Transverse colon (tissue), 4 donors: ENCODE measurements around the gene CEMP1. TPM values are rescaled to one million over a fixed set of nuclear protein-coding genes. Genes with fewer than 3 reads are reported as not detected.

Source experiments
- DNase-seq: peaks from one replicate; pipeline ENCODE4 v3.0.0-alpha.2; 2019
- H3K27ac ChIP-seq, 4 donors: fragments of 200-600 bp; sonication (generic); 2 replicates each; pipeline ENCODE4 v1.5.1; 2016 to 2018; ENCODE audit warnings: inconsistent platforms in 4 of 4
- H3K27me3 ChIP-seq: fragments of 200-600 bp; sonication (generic); 2 replicates; pipeline ENCODE4 v1.5.1; 2017; ENCODE audit warnings: inconsistent platforms
- H3K36me3 ChIP-seq, 4 donors: fragments of 200-600 bp; sonication (generic); 2 replicates each; pipeline ENCODE4 v1.5.1; 2017 to 2019; ENCODE audit warnings: inconsistent platforms in 4 of 4
- H3K4me1 ChIP-seq, 4 donors: fragments of 200-600 bp; sonication (generic); 2 replicates each; pipeline ENCODE4 v1.5.1; 2017 to 2020; ENCODE audit warnings: inconsistent platforms in 4 of 4
- H3K4me3 ChIP-seq, 4 donors: fragments of 200-600 bp; sonication (generic); 1 replicate in 1 of 4; 2 replicates in 3 of 4; pipeline versions ENCODE4 v1.5.1 to v1.6.1; 2017 to 2019; ENCODE audit warnings: inconsistent platforms in 4 of 4
- H3K9me3 ChIP-seq, 2 donors: fragments of 200-600 bp; sonication (generic); 2 replicates each; pipeline ENCODE4 v1.5.1; 2017 to 2019; ENCODE audit warnings: inconsistent platforms in 2 of 2
- CTCF ChIP-seq, 5 experiments: fragments of 200-600 bp in 3 of 5; fragments of 450-650 bp in 2 of 5; sonication (generic) in 3 of 5; IDR thresholded peaks; 1 replicate in 2 of 5; 2 replicates in 3 of 5; pipeline ENCODE4 v1.5.1; 2016 to 2017; ENCODE audit warnings: antibody characterized with exemption in 5 of 5, inconsistent platforms in 3 of 5, mild to moderate bottlenecking in 2 of 5, moderate library complexity in 1 of 5
- EP300 ChIP-seq: sonication (generic); formaldehyde crosslinking; IDR thresholded peaks from one replicate; pipeline ENCODE4 v1.6.1; 2017; ENCODE audit warnings: antibody characterized with exemption, low read depth
- POLR2A ChIP-seq: fragments of 450-650 bp; IDR thresholded peaks from one replicate; pipeline ENCODE4 v1.6.1; 2016; ENCODE audit warnings: antibody characterized with exemption, mild to moderate bottlenecking, moderate library complexity
- POLR2AphosphoS5 ChIP-seq, 3 donors: sonication (generic); formaldehyde crosslinking; IDR thresholded peaks; one replicate each; pipeline ENCODE4 v1.6.1; 2016; ENCODE audit warnings: antibody characterized with exemption in 3 of 3
- WGBS, 2 donors: methylation state at CpG; one replicate each; pipeline ENCODE4 v1.1.5; 2018; ENCODE audit warnings: low coverage in 1 of 2; 5-methylcytosine and 5-hydroxymethylcytosine counted together
- in situ Hi-C, 4 donors: fragments of 200-750 bp; cut with MboI; loops; one replicate each; pipeline versions ENCODE4 v1.15.0 to v1.15.1; 2017; ENCODE audit warnings: low sequenced_read_pairs in 3 of 4, low pct_ligation_motif_present in 1 of 4, low pct_unique_long_range_greater_than_20kb in 1 of 4
- intact Hi-C: fragments of 100-400 bp; cut with DNase I; formaldehyde crosslinking; loops from one replicate; pipeline ENCODE4 v1.15.1; 2023; ENCODE audit warnings: low total_unique reads
- total RNA-seq, 4 donors: library from RNA; depleted of rRNA; stranded (reverse); fragments of >200 nt; gene quantifications; one replicate each; pipeline ENCODE4 v1.1.0, GENCODE V29; 2016

CEMP1 gene
- total RNA-seq, 4 donors from 2014 or later = 1.9 to 3.1 TPM; not detected in 2

GRCh38 chr16:2528161-2529060, 2.8 kb downstream of the CEMP1 start:
- Histone ChIP-seq H3K27ac (no peak overlapping the region), H3K36me3 (peaks cover 0 to 6% (median 2%) of the 10 kb centered on the region in 4 donors), H3K4me1 (peaks cover 7 to 32% (median 22%) of the 10 kb centered on the region in 4 donors), H3K27me3 (no peaks in the 10 kb centered on the region), H3K9me3 (no peaks in the 10 kb centered on the region), H3K4me3 (no peak overlapping the region)
- TF ChIP-seq POLR2AphosphoS5 (IDR thresholded peaks at IDR 0.05) (no peak), EP300 (no peak), POLR2A (no peak), CTCF (IDR thresholded peaks at IDR 0.05) (no peak)
- in situ Hi-C loops (no loop called here), intact Hi-C loops (no loop called here)
- 93% methylated on average over 34 of the region's 36 CpGs; no CpG with 5 or more reads in 1 of the 2 donors for WGBS, 2 donors
- no peak for DNase-seq

- Histone ChIP-seq H3K4me3 (no peak overlapping the region), H3K4me1 (peaks cover 7 to 30% (median 22%) of the 10 kb centered on the region in 4 donors), H3K27me3 (no peaks in the 10 kb centered on the region), H3K27ac (no peak overlapping the region), H3K9me3 (no peaks in the 10 kb centered on the region), H3K36me3 (peaks cover 0 to 6% (median 2%) of the 10 kb centered on the region in 4 donors)
- DNase-seq = no peak
- no peak for TF ChIP-seq CTCF (IDR thresholded peaks at IDR 0.05)
- TF ChIP-seq EP300 = no peak
- TF ChIP-seq POLR2A = no peak
- intact Hi-C loops (no loop called here), in situ Hi-C loops (no loop called here)
- WGBS, 2 donors = 94 to 95% methylated on average over 9 to 17 of the region's 24 CpGs
These were observed 3.5 kb downstream of the CEMP1 start for GRCh38 chr16:2527784-2528100.

GRCh38 chr16:2527071-2527783, 4.0 kb downstream of the CEMP1 start:
- Histone ChIP-seq H3K4me3 (no peak overlapping the region), H3K27ac (no peak overlapping the region), H3K36me3 (peaks cover 0 to 6% (median 2%) of the 10 kb centered on the region in 4 donors), H3K27me3 (no peaks in the 10 kb centered on the region), H3K4me1 (peaks cover 7 to 26% (median 22%) of the 10 kb centered on the region in 4 donors), H3K9me3 (no peaks in the 10 kb centered on the region)
- intact Hi-C loops = no loop called here
- 81% methylated on average over 11 of the region's 12 CpGs; no CpG with 5 or more reads in 1 of the 2 donors for WGBS, 2 donors
- TF ChIP-seq POLR2A (no peak), CTCF (IDR thresholded peaks at IDR 0.05) (no peak), EP300 (no peak), POLR2AphosphoS5 (IDR thresholded peaks at IDR 0.05) (no peak)
- in situ Hi-C loops = no loop called here
- no peak for DNase-seq

- WGBS, 2 donors = 87% methylated on average over 8 of the region's 8 CpGs; no CpG with 5 or more reads in 1 of the 2 donors
- no peak for DNase-seq
- H3K9me3 ChIP-seq = no peaks in the 10 kb centered on the region
- no peaks in the 10 kb centered on the region for H3K27me3 ChIP-seq
- peaks cover 0 to 6% (median 2%) of the 10 kb centered on the region in 4 donors for H3K36me3 ChIP-seq
- intact Hi-C loops (no loop called here), in situ Hi-C loops (no loop called here)
- H3K27ac ChIP-seq = no peak overlapping the region
- no peak for TF ChIP-seq EP300
- TF ChIP-seq POLR2AphosphoS5 (IDR thresholded peaks at IDR 0.05) = no peak
- TF ChIP-seq POLR2A = no peak
- no peak for TF ChIP-seq CTCF (IDR thresholded peaks at IDR 0.05)
- H3K4me1 ChIP-seq = peaks cover 5 to 24% (median 22%) of the 10 kb centered on the region in 4 donors
- H3K4me3 ChIP-seq = no peak overlapping the region
These were observed 5.1 kb downstream of the CEMP1 start for GRCh38 chr16:2526135-2526534.
